Keratinocyte (primary cell): ENCODE measurements around the gene PIGBOS1.

ENCODE experiments used
- CTCF ChIP-seq, 3 experiments: IDR thresholded peaks in 1 of 3; conservative IDR thresholded peaks in 1 of 3; optimal IDR thresholded peaks in 1 of 3; 2 replicates in 2 of 3; 3 replicates in 1 of 3; pipeline versions ENCODE3 to v1.5.1; 2011; ENCODE audit warnings: low read length in 3 of 3, mild to moderate bottlenecking in 3 of 3, moderate library complexity in 2 of 3, control low read depth in 1 of 3, inconsistent platforms in 1 of 3; ENCODE audit not compliant: insufficient read depth in 2 of 3; ENCODE audit errors: extremely low read depth in 1 of 3
- EZH2 ChIP-seq: IDR thresholded peaks from one replicate; pipeline ENCODE4 v1.6.1; 2012; ENCODE audit warnings: inconsistent platforms, mild to moderate bottlenecking, low read length, moderate library complexity

GRCh38 chr15:55297315-55297714 lies 21.6 kb downstream of the PIGBOS1 start:
- TF ChIP-seq CTCF (optimal IDR thresholded peaks at IDR 0.05 in 1 of 3, IDR thresholded peaks at IDR 0.05 in 1 of 3, conservative IDR thresholded peaks at IDR 0.05 in 1 of 3; ENCODE audit: extremely low read depth in 1 of 3, insufficient read depth in 2 of 3, low read length in 3 of 3) (no peak), EZH2 (no peak)
